ENCODE data around the gene CNTD1.

CNTD1 gene

GRCh38 chr17:42832934-42833766 lies 34.5 kb downstream of the CNTD1 start, which contains the start of gene PSME3 (continued):
- TF ChIP-seq ZNF639 (tag by site-specific recombination; IDR thresholded peaks at IDR 0.05), result no peak
- peak; percentile 94 for TF ChIP-seq ZBTB10 (tag by site-specific recombination; IDR thresholded peaks at IDR 0.05)
- no peak for TF ChIP-seq ZNF777 (tag by site-specific recombination; IDR thresholded peaks at IDR 0.05; ENCODE audit: borderline replicate concordance)
- TF ChIP-seq GLIS2 (tag by site-specific recombination; IDR thresholded peaks at IDR 0.05), result peak; percentile 82
- peak; percentile 63 for TF ChIP-seq ZNF324 (tag by site-specific recombination; IDR thresholded peaks at IDR 0.05)
- no peak for TF ChIP-seq ZNF148 (tag by site-specific recombination; IDR thresholded peaks at IDR 0.05; ENCODE audit: borderline replicate concordance)
- TF ChIP-seq ZNF664 (tag by site-specific recombination; IDR thresholded peaks at IDR 0.05), result no peak; the same call in 1 of the 2 replicates
- peak; percentile 81 for TF ChIP-seq KLF16 (tag by site-specific recombination; IDR thresholded peaks at IDR 0.05)
- TF ChIP-seq ZNF23 (tag by site-specific recombination; IDR thresholded peaks at IDR 0.05; ENCODE audit: borderline replicate concordance), result no peak
- TF ChIP-seq ZNF610 (tag by site-specific recombination; IDR thresholded peaks at IDR 0.05; ENCODE audit: borderline replicate concordance), result peak; percentile 93; the same call in 1 of the 2 replicates
- TF ChIP-seq ZNF175 (tag by site-specific recombination; IDR thresholded peaks at IDR 0.05), result no peak
- TF ChIP-seq PRDM10 (tag by site-specific recombination; IDR thresholded peaks at IDR 0.05), result peak; percentile 97
- no peak for TF ChIP-seq ZNF211 (tag by site-specific recombination; IDR thresholded peaks at IDR 0.05; ENCODE audit: low read depth)
- no peak for TF ChIP-seq PRDM6 (tag by site-specific recombination; IDR thresholded peaks at IDR 0.05)
- TF ChIP-seq ZNF2 (tag by site-specific recombination; IDR thresholded peaks at IDR 0.05), result peak; percentile 97
- TF ChIP-seq SCRT2 (tag by site-specific recombination; IDR thresholded peaks at IDR 0.05), result no peak
- TF ChIP-seq ZNF830 (tag by site-specific recombination; IDR thresholded peaks at IDR 0.05; ENCODE audit: low read depth), result no peak
- TF ChIP-seq GLIS1 (tag by site-specific recombination; IDR thresholded peaks at IDR 0.05), result peak; percentile 76
- TF ChIP-seq ZNF433 (tag by site-specific recombination; IDR thresholded peaks at IDR 0.05; ENCODE audit: low read depth), result no peak
- no peak for TF ChIP-seq ZNF157 (tag by site-specific recombination; IDR thresholded peaks at IDR 0.05)
- no peak for TF ChIP-seq ZNF132 (tag by site-specific recombination; IDR thresholded peaks at IDR 0.05; ENCODE audit: borderline replicate concordance)
- TF ChIP-seq OSR2 (tag by site-specific recombination; IDR thresholded peaks at IDR 0.05), result no peak
- TF ChIP-seq MEIS1 (CRISPR knock-in tag; IDR thresholded peaks at IDR 0.05; ENCODE audit: borderline replicate concordance), result no peak
- TF ChIP-seq KLF1 (tag by site-specific recombination; IDR thresholded peaks at IDR 0.05), result 0 out of 2 replicates have a peak, but pooled peaks have one; percentile 34
- peak; percentile 77 for TF ChIP-seq ZEB2 (tag by site-specific recombination; IDR thresholded peaks at IDR 0.05)
- no peak for TF ChIP-seq ZFP41 (tag by site-specific recombination; IDR thresholded peaks at IDR 0.05; ENCODE audit: borderline replicate concordance)
